Loucy (cell line): Measurements from ENCODE around the gene DTL.

Source experiments
- H2AFZ ChIP-seq: fragments of 200-600 bp; sonication (generic); 2 replicates; pipeline ENCODE4 v1.6.0; 2016; ENCODE audit warnings: antibody characterized with exemption, mild to moderate bottlenecking, low read length, moderate library complexity
- H3F3A ChIP-seq: fragments of 200-600 bp; 2 replicates; pipeline ENCODE4 v1.6.0; 2016; ENCODE audit warnings: antibody characterized with exemption, low read depth, mild to moderate bottlenecking
- H3K27me3 ChIP-seq: fragments of 200-600 bp; sonication (generic); 2 replicates; pipeline ENCODE4 v1.6.1; 2014; ENCODE audit warnings: low read length, mild to moderate bottlenecking; ENCODE audit not compliant: insufficient read depth, poor library complexity, severe bottlenecking
- H3K36me3 ChIP-seq: fragments of 200-600 bp; sonication (generic); 2 replicates; pipeline ENCODE4 v1.6.1; 2016; ENCODE audit warnings: low read length; ENCODE audit not compliant: insufficient read depth
- H3K4me1 ChIP-seq: fragments of 200-600 bp; sonication (generic); 2 replicates; pipeline ENCODE4 v1.5.1; 2014; ENCODE audit warnings: low read length, mild to moderate bottlenecking; ENCODE audit not compliant: insufficient read depth, poor library complexity, severe bottlenecking
- H3K4me2 ChIP-seq: fragments of 200-600 bp; sonication (generic); 2 replicates; pipeline ENCODE4 v1.6.0; 2014; ENCODE audit warnings: antibody characterized with exemption, low read length, low read depth, mild to moderate bottlenecking; ENCODE audit not compliant: poor library complexity, severe bottlenecking
- H3K4me3 ChIP-seq: fragments of 200-600 bp; sonication (generic); 2 replicates; pipeline ENCODE4 v1.5.1; 2014; ENCODE audit warnings: low read length, mild to moderate bottlenecking, mixed read lengths; ENCODE audit not compliant: poor library complexity, severe bottlenecking
- H3K79me2 ChIP-seq: fragments of 200-600 bp; sonication (generic); 2 replicates; pipeline ENCODE4 v1.6.1; 2014; ENCODE audit warnings: low read length; ENCODE audit not compliant: insufficient read depth
- H3K9ac ChIP-seq: fragments of 200-600 bp; sonication (generic); 2 replicates; pipeline ENCODE4 v1.6.0; 2014; ENCODE audit warnings: mild to moderate bottlenecking, low read depth, low read length, moderate library complexity; ENCODE audit not compliant: poor library complexity, severe bottlenecking
- H3K9me2 ChIP-seq: fragments of 200-600 bp; sonication (generic); replicated peaks from 2 replicates; pipeline ENCODE4 v1.6.1; 2016; ENCODE audit warnings: low read depth, low read length, mixed read lengths
- H3K9me3 ChIP-seq: fragments of 200-600 bp; sonication (generic); 2 replicates; pipeline ENCODE4 v1.6.1; 2014; ENCODE audit warnings: mild to moderate bottlenecking, antibody characterized with exemption, low read length, low read depth; ENCODE audit not compliant: insufficient read depth
- H4K20me1 ChIP-seq: fragments of 200-600 bp; sonication (generic); 2 replicates; pipeline ENCODE4 v1.6.0; 2014; ENCODE audit warnings: antibody characterized with exemption, low read length, mild to moderate bottlenecking; ENCODE audit not compliant: insufficient read depth, poor library complexity, severe bottlenecking
- EZH2phosphoT487 ChIP-seq: fragments of 200-600 bp; IDR thresholded peaks from 2 replicates; pipeline ENCODE4 v1.6.1; 2018; ENCODE audit warnings: antibody characterized with exemption, mild to moderate bottlenecking, moderate library complexity, borderline replicate concordance
- TF ChIP-seq, protein P1 (sequence below): fragments of 200-600 bp; sonication (generic); conservative IDR thresholded peaks from 2 replicates; pipeline ENCODE4 v1.5.1; 2014; ENCODE audit warnings: mild to moderate bottlenecking, antibody characterized with exemption, low read length

DTL gene

DNA sequence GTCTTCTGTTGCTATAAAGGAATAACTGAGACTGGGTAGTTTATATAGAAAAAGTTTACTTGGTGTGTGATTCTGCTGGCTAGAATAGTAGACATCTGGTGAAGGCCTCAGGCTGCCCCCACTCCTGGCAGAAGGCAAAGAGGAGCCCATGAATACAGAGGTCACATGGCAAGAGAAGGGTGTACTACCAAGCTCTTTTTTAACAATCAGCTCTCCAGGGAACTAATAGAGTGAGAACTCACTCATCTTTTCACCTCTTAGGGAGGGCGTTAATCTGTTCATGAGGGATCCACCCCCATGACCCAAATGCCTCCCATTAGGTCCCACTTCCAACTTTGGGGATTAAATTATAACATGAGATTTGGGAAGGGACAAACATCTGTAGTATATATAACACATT, 9.3 kb downstream of the DTL start:
- TF ChIP-seq, protein P1, sequence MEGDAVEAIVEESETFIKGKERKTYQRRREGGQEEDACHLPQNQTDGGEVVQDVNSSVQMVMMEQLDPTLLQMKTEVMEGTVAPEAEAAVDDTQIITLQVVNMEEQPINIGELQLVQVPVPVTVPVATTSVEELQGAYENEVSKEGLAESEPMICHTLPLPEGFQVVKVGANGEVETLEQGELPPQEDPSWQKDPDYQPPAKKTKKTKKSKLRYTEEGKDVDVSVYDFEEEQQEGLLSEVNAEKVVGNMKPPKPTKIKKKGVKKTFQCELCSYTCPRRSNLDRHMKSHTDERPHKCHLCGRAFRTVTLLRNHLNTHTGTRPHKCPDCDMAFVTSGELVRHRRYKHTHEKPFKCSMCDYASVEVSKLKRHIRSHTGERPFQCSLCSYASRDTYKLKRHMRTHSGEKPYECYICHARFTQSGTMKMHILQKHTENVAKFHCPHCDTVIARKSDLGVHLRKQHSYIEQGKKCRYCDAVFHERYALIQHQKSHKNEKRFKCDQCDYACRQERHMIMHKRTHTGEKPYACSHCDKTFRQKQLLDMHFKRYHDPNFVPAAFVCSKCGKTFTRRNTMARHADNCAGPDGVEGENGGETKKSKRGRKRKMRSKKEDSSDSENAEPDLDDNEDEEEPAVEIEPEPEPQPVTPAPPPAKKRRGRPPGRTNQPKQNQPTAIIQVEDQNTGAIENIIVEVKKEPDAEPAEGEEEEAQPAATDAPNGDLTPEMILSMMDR = no peak
- no peak for TF ChIP-seq EZH2phosphoT487
- peaks cover 43% of the 10 kb centered on the region for H4K20me1 ChIP-seq
- no peak overlapping the region for H2AFZ ChIP-seq

DNA sequence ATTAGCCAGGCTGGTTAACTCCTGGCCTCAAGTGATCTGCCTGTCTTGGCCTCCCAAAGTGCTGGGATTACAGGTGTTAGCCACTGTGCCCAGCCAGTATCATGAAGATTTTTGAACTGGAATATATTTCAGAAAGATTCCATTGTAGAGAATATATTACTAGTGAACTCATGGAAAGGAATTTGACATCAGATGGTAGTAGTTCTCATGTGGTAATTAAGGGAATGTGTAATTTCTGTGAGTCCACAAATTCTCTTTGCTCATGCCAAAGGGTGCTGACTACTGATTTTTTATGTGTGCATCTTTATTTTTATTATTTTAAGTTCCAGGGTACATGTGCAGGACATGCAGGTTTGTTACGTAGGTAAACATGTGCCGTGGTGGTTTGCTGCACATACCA, 10.4 kb downstream of the DTL start:
- Histone ChIP-seq H3K79me2 (peaks cover 70% of the 10 kb centered on the region), H3K27me3 (no peaks in the 10 kb centered on the region), H3K9me3 (no peaks in the 10 kb centered on the region), H3K4me1 (peaks cover 23% of the 10 kb centered on the region), H3K4me2 (no peak overlapping the region), H2AFZ (no peak overlapping the region), H3K9me2 (no peaks in the 10 kb centered on the region), H4K20me1 (peaks cover 44% of the 10 kb centered on the region), H3K36me3 (peaks cover 71% of the 10 kb centered on the region; the same call in 1 of the 2 replicates), H3K4me3 (no peak overlapping the region), H3F3A (no peaks in the 10 kb centered on the region), H3K9ac (no peak overlapping the region)
- no peak for TF ChIP-seq EZH2phosphoT487
- TF ChIP-seq, protein P1 = no peak

More for the DNA sequence above, 9.3 kb downstream of the DTL start:
- Histone ChIP-seq H3F3A (no peaks in the 10 kb centered on the region), H3K9ac (no peak overlapping the region), H3K4me1 (peaks cover 32% of the 10 kb centered on the region), H3K9me3 (no peaks in the 10 kb centered on the region), H3K27me3 (no peaks in the 10 kb centered on the region), H3K79me2 (peaks cover 78% of the 10 kb centered on the region), H3K9me2 (no peaks in the 10 kb centered on the region), H3K4me3 (no peak overlapping the region), H3K4me2 (no peak overlapping the region), H3K36me3 (peaks cover 60% of the 10 kb centered on the region; the same call in 1 of the 2 replicates)

DNA sequence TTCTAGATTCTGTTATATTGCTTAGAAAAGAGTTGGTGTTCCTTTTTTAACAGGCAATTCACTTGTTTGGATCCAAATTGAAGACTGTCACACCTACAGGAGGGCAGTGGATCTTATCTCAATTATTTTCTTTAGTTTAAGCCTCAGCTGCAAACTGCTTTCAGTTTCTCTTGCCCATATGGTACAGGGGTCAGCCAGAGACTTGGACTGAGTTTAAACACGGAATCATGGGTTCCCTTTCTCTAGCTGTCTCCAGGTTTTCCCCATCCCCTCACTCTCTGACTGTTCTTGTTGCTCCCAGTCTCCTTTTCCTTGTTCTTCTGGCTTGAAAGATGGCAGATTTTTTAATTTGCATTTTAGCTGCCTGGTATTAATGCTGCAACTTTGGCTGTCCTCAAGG, 18.4 kb downstream of the DTL start:
- H2AFZ ChIP-seq = no peak overlapping the region
- TF ChIP-seq, protein P1 = no peak
- TF ChIP-seq EZH2phosphoT487 = no peak
- no peak overlapping the region for H3K4me2 ChIP-seq

More for the DNA sequence above, 18.4 kb downstream of the DTL start:
- H3K4me3 ChIP-seq = no peak overlapping the region
- peaks cover 80% of the 10 kb centered on the region for H3K36me3 ChIP-seq
- peaks cover 15% of the 10 kb centered on the region for H4K20me1 ChIP-seq
- H3K4me1 ChIP-seq = no peaks in the 10 kb centered on the region
- H3K9ac ChIP-seq = no peak overlapping the region
- no peaks in the 10 kb centered on the region for H3K27me3 ChIP-seq
- no peaks in the 10 kb centered on the region for H3F3A ChIP-seq
- H3K9me2 ChIP-seq = no peaks in the 10 kb centered on the region
- peaks cover 16% of the 10 kb centered on the region for H3K9me3 ChIP-seq
- peaks cover 6% of the 10 kb centered on the region; the same call in 1 of the 2 replicates for H3K79me2 ChIP-seq
